Measurements from ENCODE around the gene KCND2.

The KCND2 gene

GRCh38 chr7:120462991-120463390 is 190.0 kb downstream of the KCND2 start:
- TF ChIP-seq CTCF (conservative IDR thresholded peaks at IDR 0.05) (no peak), ZFX (IDR thresholded peaks at IDR 0.05) (no peak)
- H3K27ac ChIP-seq, result no peak overlapping the region

DNA sequence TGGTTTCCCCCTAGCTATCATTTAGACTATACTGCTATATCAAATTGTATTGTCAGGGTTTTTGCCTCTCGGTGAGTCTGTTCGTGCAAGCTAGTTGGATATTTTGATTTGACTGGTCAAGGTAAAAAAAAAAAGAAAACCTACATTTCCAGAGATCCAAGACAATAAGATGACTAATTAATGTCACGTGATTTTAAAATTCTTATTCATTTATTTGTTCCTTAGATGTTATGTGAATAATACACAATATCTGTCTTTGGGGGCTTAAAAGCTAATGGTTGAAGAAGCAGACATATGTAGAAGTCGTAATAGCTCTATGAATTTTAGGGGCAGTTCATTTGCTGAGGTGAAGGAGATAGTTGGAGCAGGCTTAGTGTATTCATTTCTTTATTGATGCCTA is 191.1 kb downstream of the KCND2 start:
- H3K27ac ChIP-seq, result no peak overlapping the region
- TF ChIP-seq CTCF (conservative IDR thresholded peaks at IDR 0.05) (no peak), ZFX (IDR thresholded peaks at IDR 0.05) (no peak)

DNA sequence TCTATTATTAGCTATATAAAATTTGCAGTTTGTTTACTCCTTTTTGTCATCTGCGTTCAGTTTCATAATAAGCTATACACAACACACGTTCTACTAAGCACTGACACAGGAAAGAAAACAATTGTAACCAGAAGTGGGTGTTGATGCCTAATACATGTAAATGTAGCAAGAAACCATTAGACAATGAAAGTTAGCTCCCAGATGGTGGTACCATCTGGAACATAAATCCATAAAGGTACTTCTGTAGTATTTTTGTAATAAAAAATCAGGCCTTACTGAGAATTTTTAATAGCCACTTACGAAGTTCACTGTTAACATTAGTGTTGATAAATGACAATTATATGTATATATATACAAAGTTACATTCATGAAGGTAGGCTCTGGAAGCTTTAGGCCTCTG is 194.7 kb downstream of the KCND2 start:
- H3K27ac ChIP-seq, result no peak overlapping the region
- TF ChIP-seq CTCF (conservative IDR thresholded peaks at IDR 0.05) (no peak), ZFX (IDR thresholded peaks at IDR 0.05) (no peak)

DNA sequence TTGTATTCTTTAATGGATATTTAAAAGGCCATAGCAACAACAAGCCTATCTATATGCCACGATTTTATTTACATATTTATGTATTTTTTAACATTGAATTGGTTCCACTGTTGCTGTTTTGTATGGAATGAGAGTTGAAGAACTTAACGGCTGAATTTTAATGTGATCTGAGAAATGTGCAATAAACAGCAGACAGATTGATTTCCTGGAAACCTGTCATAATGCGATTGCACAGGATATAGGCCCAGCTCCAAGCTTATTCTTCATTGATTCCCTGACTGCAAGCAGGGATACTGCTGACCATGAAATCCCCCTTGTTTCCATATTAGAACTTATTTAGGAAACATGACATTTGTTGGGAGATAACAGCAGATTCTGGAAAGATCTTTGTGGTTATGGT is 195.6 kb downstream of the KCND2 start:
- no peak overlapping the region for H3K27ac ChIP-seq
- TF ChIP-seq ZFX (IDR thresholded peaks at IDR 0.05), result no peak
- no peak for TF ChIP-seq CTCF (conservative IDR thresholded peaks at IDR 0.05)

GRCh38 chr7:120472892-120473291 is 199.9 kb downstream of the KCND2 start:
- TF ChIP-seq CTCF (conservative IDR thresholded peaks at IDR 0.05) (no peak), ZFX (IDR thresholded peaks at IDR 0.05) (no peak)
- no peak overlapping the region for H3K27ac ChIP-seq

GRCh38 chr7:120473352-120473751 is 200.4 kb downstream of the KCND2 start:
- no peak for TF ChIP-seq ZFX (IDR thresholded peaks at IDR 0.05)
- TF ChIP-seq CTCF (conservative IDR thresholded peaks at IDR 0.05), result no peak
- H3K27ac ChIP-seq, result no peak overlapping the region

DNA sequence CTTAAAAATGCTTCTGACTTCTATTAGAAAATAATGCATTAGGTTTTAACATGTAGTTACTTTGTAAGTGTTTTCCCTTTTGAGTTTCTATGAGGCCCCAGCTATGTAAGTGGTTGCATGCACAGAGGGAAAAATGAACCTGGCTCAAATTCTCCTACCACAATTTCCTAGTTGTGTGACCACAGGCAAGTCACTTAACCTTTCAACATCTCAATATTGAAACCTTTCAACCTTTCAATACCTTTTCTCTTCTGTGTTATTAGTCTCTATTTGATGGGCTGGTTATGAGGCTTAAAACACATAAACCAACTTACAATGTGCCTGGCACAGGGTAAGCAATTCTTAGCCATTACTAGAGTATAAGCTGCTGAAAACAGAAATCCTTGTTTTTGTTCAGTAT is 203.0 kb downstream of the KCND2 start:
- no peak for TF ChIP-seq ZFX (IDR thresholded peaks at IDR 0.05)
- no peak for TF ChIP-seq CTCF (conservative IDR thresholded peaks at IDR 0.05)

More for the DNA sequence above, 203.0 kb downstream of the KCND2 start:
- H3K27ac ChIP-seq, result no peak overlapping the region

Data from C4-2B (cell line).